Right ventricle myocardium inferior (tissue), 1 donor: Measurements from ENCODE around the gene FMO4. TPM values are rescaled to one million over a fixed set of nuclear protein-coding genes. Genes with fewer than 3 reads are reported as not detected.
"Not testable (repeated sequence)": the region's sequence is repeated elsewhere in the genome, so short reads cannot be mapped to it uniquely, and the experiment has no call there.

ENCODE experiments used
- ATAC-seq: fragments of 200-7000 bp; cut with Tn5 transposase; one replicate; pipeline ENCODE4 v1.9.1; 2020; ENCODE audit warnings: mild to moderate bottlenecking, moderate library complexity
- DNase-seq: peaks from one replicate; pipeline ENCODE4 v3.0.0; 2021; ENCODE audit errors: missing footprints
- intact Hi-C: fragments of 100-400 bp; cut with DNase I; formaldehyde crosslinking; loops from one replicate; pipeline ENCODE4 v1.11.0; 2022
- long read RNA-seq: library from polyadenylated mRNA; unstranded; transcript quantifications from one replicate; pipeline ENCODE4 v2.0.0, GENCODE V29; 2021
- total RNA-seq: library from RNA; stranded (reverse); fragmentation: NEBNext Ultra II Directional; extraction: Animal tissue kit (Norgen Biotek cat#: 25700); gene quantifications from one replicate; pipeline ENCODE4 v1.2.1, GENCODE V29; 2021
- donor health status: DM: no; HTN: yes; CAD: no; lungs with severe emphysema.

The FMO4 gene
- 2.7 TPM for total RNA-seq
- long read RNA-seq, partial matches to known transcripts = 1 of 1 reads
- long read RNA-seq, other reads (novel, unspliced or antisense) = 0 of 1 reads

GRCh38 chr1:171313835-171314320 is at the start of gene FMO4:
Gene FMO4, plus strand, starts transcription at chr1:171314183. Its CDS starts 5,643 bp downstream, at chr1:171319826.
- DNase-seq (peak; percentile 68), ATAC-seq (peak; percentile 100)
- intact Hi-C loops = loop anchor here (1.0 to 5.0 kb wide), 2 partner anchors 69 to 232 kb away; no protein-coding TSS in a partner anchor

GRCh38 chr1:171265686-171266085 is 48.3 kb upstream of the FMO4 start:
- no peak for DNase-seq

GRCh38 chr1:171266930-171267329 is 47.1 kb upstream of the FMO4 start:
- ATAC-seq (no peak), DNase-seq (no peak)
- intact Hi-C loops = no loop called here

More at GRCh38 chr1:171265686-171266085, 48.3 kb upstream of the FMO4 start:
- no peak for ATAC-seq
- intact Hi-C loops = no loop called here

GRCh38 chr1:171267391-171267790 is 46.6 kb upstream of the FMO4 start:
- intact Hi-C loops = no loop called here
- DNase-seq (no peak), ATAC-seq (no peak)

- no peak for ATAC-seq
- intact Hi-C loops = no loop called here
- no peak for DNase-seq
Observed at GRCh38 chr1:171270806-171271205, 43.2 kb upstream of the FMO4 start.

GRCh38 chr1:171277534-171277933 is 36.4 kb upstream of the FMO4 start:
- intact Hi-C loops = no loop called here
- ATAC-seq (no peak), DNase-seq (no peak)

DNA sequence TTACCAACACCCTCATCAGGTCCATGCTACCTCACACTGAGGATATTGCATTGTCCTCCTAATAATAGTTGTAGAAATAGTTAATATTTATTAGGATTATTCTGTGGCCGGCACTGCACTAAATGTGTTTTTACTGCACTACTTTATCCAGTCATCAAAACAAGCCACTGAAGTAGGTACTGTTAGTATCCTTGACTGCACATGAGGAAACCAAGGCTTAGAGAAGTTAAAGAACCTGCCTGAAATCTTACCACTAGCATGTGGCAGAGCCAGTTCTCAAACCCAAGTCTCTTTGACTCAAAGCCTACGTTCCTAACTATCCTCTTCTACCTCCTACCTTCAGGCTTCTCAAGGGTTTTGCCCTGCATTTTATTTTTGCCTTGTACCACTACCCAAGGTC is 34.7 kb upstream of the FMO4 start:
- ATAC-seq (no peak), DNase-seq (no peak)
- intact Hi-C loops = no loop called here

DNA sequence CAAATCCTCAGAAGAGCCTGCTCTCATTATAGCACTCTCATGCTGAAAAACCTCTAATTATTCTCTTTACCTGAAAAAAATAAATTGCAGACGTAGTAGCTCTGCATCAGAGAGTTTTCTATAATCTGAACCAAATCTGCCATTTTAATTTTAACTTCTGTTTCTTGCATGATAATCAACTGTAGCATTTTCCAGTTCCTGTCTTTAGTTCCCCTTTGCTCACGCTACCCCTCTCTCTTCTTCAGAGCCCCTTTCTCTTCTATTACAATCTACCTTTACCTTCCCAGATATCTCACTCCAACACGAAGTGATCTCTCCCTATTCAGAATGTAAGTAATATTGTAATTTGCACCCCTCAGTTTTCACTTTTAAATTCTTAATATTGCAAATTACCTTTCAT is 34.3 kb upstream of the FMO4 start:
- intact Hi-C loops = no loop called here
- DNase-seq (no peak), ATAC-seq (no peak)

DNA sequence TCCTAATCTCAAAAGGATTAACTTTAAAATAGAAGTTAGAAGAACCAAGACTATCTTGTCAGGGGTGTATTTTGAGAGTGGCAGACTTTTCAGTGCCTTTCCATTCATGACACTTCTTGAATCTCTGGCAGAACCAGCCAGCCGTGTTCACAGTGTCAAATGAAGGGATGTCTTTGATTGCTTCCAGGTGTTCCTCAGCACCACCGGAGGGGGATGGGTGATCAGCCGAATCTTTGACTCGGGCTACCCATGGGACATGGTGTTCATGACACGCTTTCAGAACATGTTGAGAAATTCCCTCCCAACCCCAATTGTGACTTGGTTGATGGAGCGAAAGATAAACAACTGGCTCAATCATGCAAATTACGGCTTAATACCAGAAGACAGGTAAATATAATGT is 33.4 kb upstream of the FMO4 start:
- no peak for DNase-seq
- intact Hi-C loops = no loop called here
- ATAC-seq = no peak

DNA sequence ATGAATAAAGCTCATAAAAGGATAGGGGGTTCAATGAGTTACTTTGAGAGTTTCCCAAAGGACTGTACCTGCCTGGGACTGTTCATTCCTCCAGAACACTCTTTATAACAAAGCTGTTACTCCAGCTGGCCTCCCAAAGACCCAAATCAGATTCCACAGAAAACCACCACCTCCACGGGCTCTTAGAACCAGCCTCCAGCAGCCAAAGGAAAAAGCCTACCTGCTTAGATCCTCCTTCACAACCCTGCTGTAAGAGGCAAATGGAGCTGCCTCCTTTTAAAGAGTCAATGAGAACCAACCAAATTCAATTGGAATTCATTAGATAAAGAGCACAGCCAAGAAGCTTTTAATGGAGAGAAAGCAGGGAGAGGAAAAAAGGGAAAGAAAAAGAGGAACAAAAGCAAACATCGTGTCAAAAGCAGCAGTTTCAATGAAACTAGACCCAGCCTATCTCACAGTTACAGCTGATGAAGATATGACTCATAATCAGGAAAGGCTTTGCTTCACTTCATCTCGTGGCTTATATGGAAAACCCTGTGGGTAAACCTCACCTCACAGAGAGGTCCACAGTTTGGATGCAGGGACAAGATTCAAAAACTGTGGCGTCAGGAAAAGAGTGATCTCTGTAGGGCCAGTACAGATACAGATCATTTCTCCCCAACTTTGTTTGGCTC is 27.8 kb upstream of the FMO4 start:
- DNase-seq (no peak), ATAC-seq (no peak)
- intact Hi-C loops = no loop called here

DNA sequence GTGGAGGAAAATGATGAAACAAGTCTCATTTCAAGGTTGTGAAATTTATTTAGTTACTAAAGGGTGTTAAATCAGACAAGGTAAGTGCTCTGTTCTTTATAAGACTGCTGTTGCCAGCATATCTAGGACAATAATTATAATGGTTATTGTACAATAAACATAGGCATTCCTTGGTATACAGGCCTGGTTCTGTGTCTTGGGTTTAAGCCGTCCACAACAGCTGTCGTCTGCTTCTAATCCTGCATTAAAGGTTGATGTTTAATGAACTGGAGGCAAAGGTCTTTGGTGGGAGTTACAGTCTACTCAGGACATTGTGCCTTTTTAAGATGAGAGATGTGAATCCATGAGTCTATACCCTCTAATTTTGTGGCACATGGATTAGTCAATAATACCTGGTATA is 23.4 kb upstream of the FMO4 start:
- no peak for ATAC-seq
- no peak for DNase-seq
- intact Hi-C loops = no loop called here

DNA sequence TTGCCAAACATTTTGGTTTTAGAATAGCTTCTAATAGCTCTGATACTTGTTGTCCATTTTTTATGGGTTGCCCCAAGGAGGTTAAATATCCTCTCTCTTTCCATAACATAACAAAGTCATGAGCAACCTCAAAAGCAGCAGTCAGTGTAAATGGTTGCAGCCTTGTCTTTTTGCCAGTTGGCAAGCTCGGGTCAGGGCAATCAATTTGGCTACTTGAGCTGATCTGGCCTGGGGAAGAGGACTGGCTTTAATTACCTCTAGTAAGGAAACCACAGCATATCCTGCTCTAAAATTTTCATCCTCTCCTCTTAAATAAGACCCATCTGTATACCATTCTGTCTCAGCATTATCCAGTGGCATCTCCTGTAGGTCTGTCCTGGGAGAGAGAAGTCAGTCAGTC is 21.2 kb upstream of the FMO4 start:
- DNase-seq = no peak
- intact Hi-C loops = no loop called here
- ATAC-seq = no peak

- DNase-seq, intact Hi-C loops, ATAC-seq: not testable (repeated sequence)
Observed at GRCh38 chr1:171295383-171295782, 18.6 kb upstream of the FMO4 start.

GRCh38 chr1:171295821-171296220 is 18.2 kb upstream of the FMO4 start:
- intact Hi-C loops = no loop called here
- DNase-seq = no peak
- ATAC-seq = no peak

DNA sequence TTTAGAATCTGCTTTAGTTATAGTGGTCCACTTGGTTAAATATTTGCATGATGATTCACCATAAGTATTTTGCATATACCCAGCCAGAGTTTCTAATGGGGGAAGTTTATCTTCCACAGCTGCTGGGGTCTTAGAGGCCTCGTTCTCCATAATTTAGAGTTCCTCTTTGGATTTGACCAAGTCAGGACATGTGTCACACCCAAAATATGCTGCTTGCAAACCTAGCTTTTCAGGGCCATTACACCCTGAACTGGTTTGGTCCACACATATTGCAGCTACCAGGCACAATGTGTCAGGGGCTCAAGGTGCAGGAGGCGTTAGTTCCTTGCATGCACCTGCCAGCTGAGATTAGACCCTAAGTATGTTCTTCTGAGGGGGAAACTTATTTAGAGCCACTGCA is 17.1 kb upstream of the FMO4 start:
- no peak for DNase-seq
- intact Hi-C loops = no loop called here
- ATAC-seq = no peak

GRCh38 chr1:171298696-171299095 is 15.3 kb upstream of the FMO4 start:
- intact Hi-C loops = no loop called here
- DNase-seq (no peak), ATAC-seq (no peak)

DNA sequence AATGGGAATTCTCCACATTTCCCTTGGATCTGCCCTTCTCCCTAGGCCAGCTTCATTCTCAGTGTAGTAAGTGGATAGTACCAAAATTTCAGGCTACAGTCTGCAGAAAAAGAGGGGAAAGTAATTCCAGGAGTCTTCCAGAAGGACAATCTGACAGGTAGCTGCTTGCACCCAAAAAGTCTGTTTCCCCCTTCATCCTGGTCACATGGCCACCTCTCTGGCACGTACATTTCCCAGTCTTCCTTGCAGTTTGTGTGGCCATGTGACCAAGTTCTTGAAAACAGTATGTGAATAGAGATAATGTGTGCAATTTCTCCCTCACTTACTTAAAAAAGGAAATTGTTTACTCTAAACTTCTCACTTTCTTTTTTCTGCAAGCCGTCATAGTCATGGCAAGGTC is 14.6 kb upstream of the FMO4 start:
- DNase-seq = no peak
- intact Hi-C loops = no loop called here
- no peak for ATAC-seq

DNA sequence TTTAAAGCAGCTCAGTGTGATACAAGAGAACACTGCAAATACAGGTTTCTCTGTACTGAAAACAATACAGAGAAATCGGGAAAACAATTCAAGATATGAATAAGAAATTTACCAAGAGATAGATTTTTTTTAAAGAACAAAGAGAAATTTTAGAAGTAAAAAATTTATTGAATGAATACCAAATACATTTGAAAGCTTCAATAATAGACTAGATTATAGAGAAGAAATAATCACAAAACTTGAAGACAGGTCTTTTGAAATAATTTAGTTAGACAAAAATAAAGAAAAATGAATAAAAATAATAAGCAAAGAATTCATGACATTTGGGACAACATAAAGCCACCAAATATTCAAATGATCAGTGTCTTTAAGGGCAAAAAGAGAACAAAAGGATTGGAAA is 13.6 kb upstream of the FMO4 start:
- DNase-seq (no peak), ATAC-seq (no peak)
- intact Hi-C loops = no loop called here

DNA sequence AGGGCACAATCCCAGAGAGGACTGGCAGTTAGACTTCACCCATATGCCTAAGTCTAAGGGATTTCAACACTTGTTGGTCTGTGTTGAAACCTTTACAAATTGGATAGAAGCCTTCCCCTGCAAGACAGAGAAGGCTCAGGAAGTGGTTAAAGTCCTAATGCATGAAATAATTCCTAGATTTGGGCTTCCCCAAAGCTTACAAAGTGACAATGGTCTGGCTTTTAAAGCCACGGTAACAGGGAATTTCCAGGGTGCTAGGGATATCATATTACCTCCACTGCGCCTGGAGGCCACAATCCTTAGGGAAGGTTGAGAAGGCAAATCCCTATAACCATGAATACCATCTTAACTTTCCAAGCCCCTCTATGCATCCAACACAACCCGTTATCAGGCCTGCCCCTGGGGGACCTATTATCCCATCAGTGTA is 3.3 kb upstream of the FMO4 start:
- intact Hi-C loops = loop anchor here (5.0 kb wide), 1 partner anchor 228 kb away; no protein-coding TSS in a partner anchor
- no peak for ATAC-seq
- no peak for DNase-seq

- DNase-seq (no peak), ATAC-seq (no peak)
- intact Hi-C loops = loop anchor here (5.0 kb wide), 1 partner anchor 230 kb away; no protein-coding TSS in a partner anchor
Observed at GRCh38 chr1:171311771-171312558, 2.0 kb upstream of the FMO4 start.
